AG09319 (cell line): ENCODE data around the gene ENTR1.

Source experiments
- DNase-seq: peaks from one replicate; pipeline ENCODE4 v3.0.0-alpha.2; 2010; ENCODE audit warnings: low read depth; ENCODE audit errors: extremely low read depth
- TF ChIP-seq, protein P1 (sequence below): IDR thresholded peaks from 2 replicates; pipeline ENCODE4 v1.5.1; 2011; ENCODE audit warnings: low read depth, mild to moderate bottlenecking, inconsistent platforms, low read length, moderate library complexity

Gene ENTR1

DNA sequence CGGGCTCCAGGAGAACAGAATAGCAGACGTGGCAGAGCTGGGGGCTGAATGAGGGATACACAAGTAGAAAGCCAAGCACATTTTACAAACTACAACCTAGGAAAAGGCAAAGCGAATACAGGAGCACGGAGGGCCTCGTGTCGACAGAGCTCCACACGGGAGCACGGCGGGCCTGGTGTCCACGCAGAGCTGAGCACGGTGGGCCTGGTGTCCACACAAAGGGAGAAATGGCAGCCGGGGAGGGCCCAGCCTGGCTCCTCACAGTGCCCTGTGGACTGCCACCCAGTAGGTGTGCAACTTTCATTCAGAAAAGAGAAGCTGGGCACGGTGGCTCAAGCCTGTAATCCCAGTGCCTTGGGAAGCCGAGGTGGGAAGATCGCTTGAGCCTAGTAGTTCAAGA, 32.7 kb upstream of the ENTR1 start:
- DNase-seq: no peak
- TF ChIP-seq, protein P1, sequence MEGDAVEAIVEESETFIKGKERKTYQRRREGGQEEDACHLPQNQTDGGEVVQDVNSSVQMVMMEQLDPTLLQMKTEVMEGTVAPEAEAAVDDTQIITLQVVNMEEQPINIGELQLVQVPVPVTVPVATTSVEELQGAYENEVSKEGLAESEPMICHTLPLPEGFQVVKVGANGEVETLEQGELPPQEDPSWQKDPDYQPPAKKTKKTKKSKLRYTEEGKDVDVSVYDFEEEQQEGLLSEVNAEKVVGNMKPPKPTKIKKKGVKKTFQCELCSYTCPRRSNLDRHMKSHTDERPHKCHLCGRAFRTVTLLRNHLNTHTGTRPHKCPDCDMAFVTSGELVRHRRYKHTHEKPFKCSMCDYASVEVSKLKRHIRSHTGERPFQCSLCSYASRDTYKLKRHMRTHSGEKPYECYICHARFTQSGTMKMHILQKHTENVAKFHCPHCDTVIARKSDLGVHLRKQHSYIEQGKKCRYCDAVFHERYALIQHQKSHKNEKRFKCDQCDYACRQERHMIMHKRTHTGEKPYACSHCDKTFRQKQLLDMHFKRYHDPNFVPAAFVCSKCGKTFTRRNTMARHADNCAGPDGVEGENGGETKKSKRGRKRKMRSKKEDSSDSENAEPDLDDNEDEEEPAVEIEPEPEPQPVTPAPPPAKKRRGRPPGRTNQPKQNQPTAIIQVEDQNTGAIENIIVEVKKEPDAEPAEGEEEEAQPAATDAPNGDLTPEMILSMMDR: no peak

DNA sequence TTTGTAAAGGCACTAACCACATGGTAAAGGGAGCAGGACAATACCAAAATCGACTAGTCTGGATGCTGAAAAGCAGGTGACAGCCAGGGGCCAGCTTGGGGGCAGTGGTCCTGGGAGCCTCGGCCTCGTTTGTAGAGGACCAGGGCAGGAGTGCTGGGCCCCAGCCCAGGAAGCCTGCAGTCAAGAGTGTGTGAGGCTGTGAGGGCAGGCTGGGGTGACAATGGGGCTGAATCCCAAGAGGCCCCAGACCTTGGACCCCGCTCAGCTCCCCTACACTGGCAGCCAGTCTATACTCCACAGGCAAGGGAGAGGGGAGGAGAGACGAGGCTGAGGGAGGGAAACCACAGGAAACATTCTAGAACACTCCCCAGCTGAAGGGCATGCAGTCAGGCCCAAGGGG, 31.9 kb upstream of the ENTR1 start:
- DNase-seq: no peak
- TF ChIP-seq, protein P1: no peak

DNA sequence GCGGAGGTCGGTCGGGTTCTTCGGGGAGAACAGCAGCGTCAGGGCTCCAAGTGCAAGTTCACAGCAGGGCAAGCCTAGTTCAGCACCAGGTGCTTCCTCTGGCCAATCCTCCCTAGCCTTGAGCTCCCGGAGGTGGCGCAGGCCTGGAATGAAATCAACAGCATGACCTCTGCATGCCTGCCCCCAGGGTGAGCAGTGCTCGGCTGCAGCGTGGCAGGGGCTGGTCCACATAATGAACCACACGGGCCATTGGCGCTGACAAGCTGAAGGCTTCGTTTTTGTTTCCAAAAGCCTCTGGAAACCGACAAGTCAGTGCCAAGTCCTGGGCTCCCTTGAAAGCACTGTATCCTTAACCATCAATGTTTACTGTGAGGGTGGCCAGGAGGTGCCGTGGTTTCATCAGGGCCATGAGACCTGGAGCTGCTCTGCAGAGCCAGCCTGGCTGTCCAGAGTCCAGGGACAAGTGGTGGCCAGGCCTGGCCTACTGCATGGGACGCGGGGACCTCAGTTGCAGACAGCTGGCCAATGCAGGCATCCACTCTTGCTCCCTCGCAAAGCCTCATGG, 31.3 kb upstream of the ENTR1 start:
- no peak for DNase-seq

DNA sequence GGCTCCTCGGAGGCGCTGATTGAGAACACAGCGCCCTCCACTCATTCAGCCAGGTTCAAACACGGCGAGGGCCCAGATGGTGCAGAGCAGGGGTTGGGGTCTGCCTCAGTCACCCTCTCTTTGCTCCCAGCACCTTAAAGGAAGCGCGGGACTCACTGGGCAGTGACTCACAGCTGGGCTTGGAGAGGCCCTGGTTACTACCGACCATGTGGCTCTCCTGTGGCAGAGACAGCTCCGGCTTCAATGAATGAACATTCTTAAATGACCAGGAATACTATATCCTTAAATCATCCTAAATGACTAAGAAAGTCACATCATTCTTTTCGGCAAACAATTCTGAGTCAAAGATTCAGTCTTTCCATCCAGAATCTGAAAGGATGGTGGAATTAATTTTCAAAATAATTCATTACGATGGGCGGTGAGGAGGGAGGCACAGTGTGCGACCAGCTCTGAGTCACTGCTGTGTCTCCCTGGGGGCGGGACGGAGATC, 30.8 kb upstream of the ENTR1 start:
- TF ChIP-seq, protein P1: no peak
- no peak for DNase-seq

More for the DNA sequence above, 31.3 kb upstream of the ENTR1 start:
- TF ChIP-seq, protein P1: no peak

DNA sequence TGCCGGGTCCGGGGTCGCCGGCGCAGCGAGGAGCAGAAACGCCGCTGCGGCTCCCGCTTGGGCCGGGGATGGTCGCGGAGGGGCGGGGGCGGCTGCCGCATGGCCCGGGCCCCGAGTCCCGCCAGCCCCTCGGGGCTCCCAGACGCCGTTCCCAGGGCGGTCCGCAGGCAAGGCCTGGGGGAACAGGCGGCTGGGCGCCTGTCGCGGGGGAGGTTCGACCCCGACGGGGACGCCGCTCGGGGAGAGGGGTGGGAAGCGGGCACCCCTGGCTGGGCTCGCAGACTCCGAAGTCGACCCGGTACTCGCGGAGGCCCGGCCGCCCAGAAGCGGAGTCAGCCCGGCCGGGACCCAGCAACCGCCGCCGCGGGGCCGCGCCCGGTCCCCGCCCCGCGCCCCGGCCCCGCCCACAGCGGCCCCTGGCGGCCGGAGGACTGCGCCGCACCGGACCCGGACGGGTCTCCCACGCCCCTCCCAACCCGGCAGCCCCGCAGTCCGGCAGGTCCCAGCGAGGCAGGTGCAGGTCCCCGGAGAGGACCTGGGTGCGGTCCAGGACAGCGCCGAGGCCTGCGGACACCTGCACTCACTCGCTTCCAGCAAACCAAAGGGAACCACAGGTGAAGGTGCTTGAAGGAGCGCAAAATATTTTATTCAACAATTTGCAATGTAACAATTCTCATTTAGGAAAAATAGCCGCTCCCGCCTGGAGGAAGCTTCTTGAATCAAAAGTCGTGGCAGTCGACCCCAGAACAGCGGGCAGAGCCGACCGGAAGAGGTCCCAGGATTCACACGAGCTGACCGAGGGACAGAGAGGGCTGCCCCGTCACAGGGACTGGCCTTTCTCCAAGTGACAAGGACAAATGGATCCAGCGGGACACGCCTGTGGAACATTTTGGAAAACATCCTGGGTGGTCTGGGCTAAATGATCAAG, 29.3 kb upstream of the ENTR1 start, which contains the start of gene INPP5E:
Gene INPP5E, minus strand, starts transcription at position 365 of the 928 bp plus-strand sequence. CDS start 426 bp downstream, outside the sequence.
- peak; percentile 24 for DNase-seq
- TF ChIP-seq, protein P1: peak; percentile 42

DNA sequence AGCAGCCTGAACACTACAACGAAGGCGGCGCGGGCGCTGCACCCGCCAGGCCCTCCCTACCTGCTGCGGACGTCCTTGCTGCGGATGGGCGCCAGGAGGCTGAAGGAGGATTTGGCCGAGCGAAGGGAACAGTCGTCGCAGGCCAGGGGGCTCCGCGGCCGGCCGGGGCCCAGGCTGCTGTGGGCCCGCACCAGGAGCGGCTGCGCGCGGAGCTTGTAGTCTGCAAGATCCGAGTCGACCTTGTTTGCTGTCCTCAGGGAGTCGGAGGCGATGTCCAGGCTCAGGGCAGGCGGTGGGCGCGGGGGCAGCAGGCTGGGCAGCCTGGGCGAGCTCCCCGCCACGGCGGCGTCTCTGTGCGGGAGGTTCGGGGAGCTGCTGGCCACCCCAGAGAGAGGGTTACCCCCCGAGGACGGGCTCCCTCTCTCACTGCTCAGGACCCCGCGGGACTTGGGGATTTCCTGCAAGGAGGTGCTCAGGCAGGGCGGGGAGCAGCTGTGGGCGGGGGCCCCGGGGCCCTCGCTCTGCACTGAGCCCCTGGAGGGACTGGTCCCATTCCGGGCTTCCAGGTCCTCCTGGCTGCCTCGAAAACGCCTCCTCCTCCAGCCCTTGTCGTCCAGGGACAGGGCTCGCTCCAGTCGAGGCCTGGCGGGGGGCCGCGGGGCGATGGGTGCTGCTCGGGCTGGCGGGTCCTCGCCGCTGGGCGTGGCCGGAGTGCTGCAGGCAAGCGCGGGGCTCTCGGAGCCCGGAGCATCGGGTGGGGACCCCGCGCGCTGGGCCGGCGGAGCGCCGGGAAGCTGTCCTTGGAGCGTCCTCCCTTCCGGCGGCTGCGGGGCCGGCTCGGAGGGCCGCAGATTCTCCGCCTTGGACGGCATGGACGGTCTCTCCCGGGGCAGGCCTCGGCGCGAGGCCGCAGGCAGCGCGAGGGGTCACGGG, 28.4 kb upstream of the ENTR1 start:
- TF ChIP-seq, protein P1: no peak
- DNase-seq: no peak
